ENCODE measurements around the gene USP40.

Gene USP40

DNA sequence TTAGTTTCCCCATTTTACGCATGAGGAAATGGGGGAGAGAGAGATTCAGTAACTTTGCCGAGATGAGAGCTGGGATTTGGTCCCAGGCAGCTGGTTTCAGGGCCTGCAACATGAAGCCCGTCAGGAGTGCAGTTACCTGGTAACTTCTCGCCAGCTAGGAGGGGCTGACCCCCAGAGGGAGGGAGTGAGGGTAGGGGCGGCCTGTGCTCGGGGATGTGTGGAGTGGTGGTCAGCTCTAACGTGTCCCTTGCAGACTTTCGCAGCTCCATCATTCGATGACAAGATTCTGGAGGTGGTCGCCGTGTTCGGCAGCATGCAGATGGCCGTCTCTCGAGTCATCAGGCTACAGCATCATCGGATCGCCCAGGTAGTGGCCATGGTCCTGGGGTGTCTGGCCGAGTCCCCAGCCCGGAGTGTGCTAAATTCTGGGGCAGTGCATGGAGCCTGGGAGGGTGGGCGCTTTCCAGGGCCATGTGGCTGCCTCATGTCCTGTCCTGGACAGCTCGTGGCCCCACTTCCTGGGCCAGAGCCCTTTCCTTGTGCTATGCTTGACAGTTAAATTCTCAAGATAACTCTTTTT lies 108.5 kb downstream of the USP40 start:
- DNase-seq, result no peak

DNA sequence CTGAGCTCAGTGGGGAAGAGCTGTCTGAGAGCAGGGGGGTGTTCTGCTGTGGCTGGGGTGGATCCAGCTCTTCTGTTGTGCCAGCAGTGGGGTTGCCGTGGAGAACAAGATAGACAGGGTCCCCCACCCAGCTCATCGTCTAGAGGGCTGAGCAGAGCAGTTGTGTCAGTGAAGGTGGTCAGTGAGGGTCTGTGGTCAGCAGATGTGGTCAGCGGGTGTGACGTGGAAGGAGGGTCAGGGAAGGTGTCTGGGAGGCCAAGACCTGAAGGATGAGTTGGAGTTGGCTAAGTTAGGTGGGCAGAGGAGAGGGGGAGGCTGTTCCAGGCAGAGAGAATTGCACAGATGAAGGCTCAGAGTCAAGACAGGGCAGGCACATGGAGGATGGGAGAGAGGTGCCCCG lies 109.2 kb downstream of the USP40 start:
- DNase-seq, result no peak

- no peak for DNase-seq
Observed at GRCh38 chr2:233456934-233457333, 109.6 kb downstream of the USP40 start.

DNA sequence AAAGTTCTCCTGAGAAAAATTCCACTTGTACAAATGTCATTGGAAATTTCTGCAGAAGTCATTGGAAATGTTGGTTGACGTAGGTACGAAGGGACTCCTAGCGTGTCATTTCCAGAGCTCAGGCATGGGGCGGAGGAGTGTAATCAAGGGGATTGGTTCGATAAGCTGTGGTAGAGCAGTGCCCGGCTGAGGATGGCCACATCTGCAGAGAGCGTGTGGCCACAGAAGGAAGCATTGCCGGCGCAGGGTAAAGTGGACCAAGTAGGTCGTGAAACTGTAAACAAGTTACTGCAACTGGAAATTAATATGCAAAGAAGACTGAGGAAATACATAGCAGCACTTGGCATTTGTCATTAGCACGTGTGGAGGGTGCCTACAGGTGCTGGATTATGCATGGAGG lies 110.5 kb downstream of the USP40 start:
- no peak for DNase-seq

DNA sequence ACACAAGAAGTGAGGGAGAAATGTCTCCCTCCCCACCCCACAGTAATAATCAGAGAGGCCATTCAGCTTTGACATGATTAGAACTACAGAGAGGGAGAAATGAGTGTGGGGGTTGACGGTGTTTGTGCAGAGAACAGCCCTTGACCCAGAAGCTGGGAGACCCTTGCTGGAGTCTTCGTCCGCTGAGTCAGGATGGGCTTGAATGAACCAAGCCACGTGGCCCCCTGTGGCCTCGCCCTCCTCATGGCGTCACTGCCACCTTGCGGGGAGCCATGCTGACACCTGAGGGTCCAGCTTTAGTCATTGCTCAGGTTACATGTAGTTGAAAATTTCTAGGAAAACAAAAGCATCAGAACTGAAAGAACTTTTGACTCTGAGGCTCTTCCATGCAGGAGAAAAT lies 111.1 kb downstream of the USP40 start:
- no peak for DNase-seq

- no peak for DNase-seq
Observed at GRCh38 chr2:233455006-233455405, 111.6 kb downstream of the USP40 start.

GRCh38 chr2:233453916-233454315 lies 112.7 kb downstream of the USP40 start:
- DNase-seq, result no peak

GRCh38 chr2:233453111-233453915 lies 113.3 kb downstream of the USP40 start:
- no peak for DNase-seq

- DNase-seq, result no peak
Observed at GRCh38 chr2:233451950-233452349, 114.6 kb downstream of the USP40 start.

DNA sequence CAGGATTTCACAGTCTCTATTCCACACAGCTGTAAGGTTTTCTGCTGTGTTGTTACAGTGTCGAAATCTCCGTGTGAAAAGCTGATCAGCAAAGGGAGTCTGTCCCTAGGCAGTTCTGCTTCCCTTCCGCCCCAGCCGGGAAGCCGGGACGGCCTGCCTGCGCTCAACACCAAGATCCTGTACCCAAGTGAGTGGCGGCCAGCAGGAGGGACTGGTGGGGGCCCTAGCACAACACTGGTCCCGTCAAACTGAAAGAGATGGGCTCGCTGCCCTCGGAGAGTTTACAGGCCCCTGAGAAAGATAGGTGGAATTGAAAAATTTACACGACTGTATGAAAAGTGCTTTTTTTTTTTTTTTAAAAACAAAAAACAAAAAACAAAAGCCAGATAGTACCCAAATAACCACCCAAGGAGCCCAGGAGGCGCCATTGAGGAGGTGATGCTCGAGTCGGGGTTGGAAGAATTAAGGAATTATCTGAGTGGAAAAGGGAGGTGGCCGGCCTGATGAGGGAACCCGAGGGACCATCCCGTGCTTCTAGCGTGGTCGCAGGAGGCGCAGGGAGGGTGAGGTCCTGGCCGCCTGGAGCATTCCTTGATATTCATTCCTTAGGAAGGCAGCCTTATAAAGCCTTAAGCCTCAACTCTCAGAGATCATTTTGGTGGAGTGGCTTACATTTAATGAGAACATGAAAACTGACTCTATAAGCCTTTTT lies 115.6 kb downstream of the USP40 start:
- no peak for DNase-seq

- DNase-seq, result peak; percentile 25
Observed at GRCh38 chr2:233449921-233450863, 116.4 kb downstream of the USP40 start.

GRCh38 chr2:233449081-233449901 lies 117.3 kb downstream of the USP40 start:
- DNase-seq, result peak; percentile 52

DNA sequence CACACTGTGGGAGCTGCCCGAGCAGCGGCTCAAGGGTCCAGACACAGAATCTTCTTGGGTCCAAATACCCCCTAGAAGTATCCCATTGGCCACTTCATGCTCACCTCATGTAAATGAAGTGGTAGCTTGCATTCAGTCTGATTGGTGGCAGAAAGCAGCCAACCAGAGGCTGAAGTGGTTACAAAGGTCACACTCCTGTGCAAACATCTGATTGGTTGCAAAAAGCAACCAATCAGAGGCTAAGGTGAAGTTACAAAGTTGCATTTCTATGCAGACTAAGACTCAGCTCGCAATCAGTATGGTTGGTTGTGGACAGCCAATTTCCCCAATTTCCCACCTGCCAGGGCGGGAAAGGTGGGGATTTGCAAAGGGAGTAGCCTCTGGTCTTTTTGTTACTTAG lies 118.0 kb downstream of the USP40 start:
- peak; percentile 4 for DNase-seq

DNA sequence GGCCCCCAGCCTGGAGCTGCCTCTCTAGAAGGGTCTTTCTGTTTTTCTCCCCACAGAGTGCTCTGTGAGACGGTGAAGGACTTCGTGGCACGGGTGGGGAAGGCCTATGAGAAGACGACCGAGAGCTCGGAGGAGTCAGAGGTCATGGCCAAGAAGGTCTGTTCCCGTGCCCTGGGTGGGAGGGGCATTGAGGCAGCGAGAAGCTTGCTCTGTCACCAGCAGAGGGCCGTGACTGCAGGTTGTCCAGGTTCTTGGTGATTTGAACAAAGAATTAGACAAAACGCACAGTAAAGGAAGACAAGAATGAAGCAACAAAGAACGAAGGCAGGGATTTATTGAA lies 118.4 kb downstream of the USP40 start:
- peak; percentile 15 for DNase-seq

GRCh38 chr2:233447506-233448219 lies 118.9 kb downstream of the USP40 start:
- peak; percentile 11 for DNase-seq

- DNase-seq, result peak; percentile 13
Observed at GRCh38 chr2:233446606-233447305, 119.8 kb downstream of the USP40 start.

- DNase-seq, result peak; percentile 9
Observed at GRCh38 chr2:233446121-233446520, 120.5 kb downstream of the USP40 start.

GRCh38 chr2:233445152-233445830 lies 121.3 kb downstream of the USP40 start:
- peak; percentile 10 for DNase-seq

DNA sequence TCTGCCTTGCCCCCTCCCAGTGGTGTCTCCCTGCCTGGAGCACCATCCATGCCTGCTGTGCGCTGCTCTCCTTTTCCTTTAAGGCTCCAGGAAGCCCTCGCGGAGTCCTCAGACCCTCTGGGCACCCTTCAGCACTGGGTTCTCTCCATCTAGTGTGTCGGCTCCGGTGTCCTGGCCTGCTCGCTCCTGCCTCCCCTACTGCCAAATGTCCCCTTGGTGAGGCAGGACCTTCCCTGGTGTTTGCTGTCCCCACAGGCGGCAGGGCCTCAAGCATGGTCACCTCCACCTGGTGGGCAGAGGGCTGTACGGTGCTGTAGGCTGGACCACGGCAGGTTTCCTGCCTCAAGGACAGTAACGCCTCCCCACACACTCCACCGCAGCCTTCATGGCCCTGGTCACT lies 122.1 kb downstream of the USP40 start:
- DNase-seq, result peak; percentile 13

Measured in femur (tissue), 1 donor.